ENCODE measurements around the gene ZNF415. TPM values are rescaled to one million over a fixed set of nuclear protein-coding genes. Genes with fewer than 3 reads are reported as not detected.

The ZNF415 gene
- total RNA-seq, 1 experiment from 2014 or later, result 8.4 TPM

Other genes with a start within 250 kb of the ZNF415 start
- 4.8 and 11.9 TPM in 2 replicates for gene ZNF320, start 235.3 kb downstream of the ZNF415 start, total RNA-seq (2014; rRNA removed; shearing (Covaris generic))
- gene ZNF888, start 209.5 kb downstream of the ZNF415 start, total RNA-seq (2014; rRNA removed; shearing (Covaris generic)), result 7.8 and 8.1 TPM in 2 replicates
- gene ZNF816, start 170.0 kb downstream of the ZNF415 start, total RNA-seq (2014; rRNA removed; shearing (Covaris generic)), result 14.9 and 42.1 TPM in 2 replicates
- not detected in 2 replicates for gene ERVV-1, start 119.0 kb downstream of the ZNF415 start, total RNA-seq (2014; rRNA removed; shearing (Covaris generic))
- not detected in 2 replicates for gene ERVV-2, start 88.2 kb downstream of the ZNF415 start, total RNA-seq (2014; rRNA removed; shearing (Covaris generic))
- 21.4 and 22.4 TPM in 2 replicates for gene ZNF160, start 29.5 kb downstream of the ZNF415 start, total RNA-seq (2014; rRNA removed; shearing (Covaris generic))
- 11.2 and 16.2 TPM in 2 replicates for gene ZNF347, start 26.1 kb upstream of the ZNF415 start, total RNA-seq (2014; rRNA removed; shearing (Covaris generic))
- 1.1 and 8.2 TPM in 2 replicates for gene ZNF665, start 60.4 kb upstream of the ZNF415 start, total RNA-seq (2014; rRNA removed; shearing (Covaris generic))
- 6.4 and 7.7 TPM in 2 replicates for gene ZNF677, start 122.0 kb upstream of the ZNF415 start, total RNA-seq (2014; rRNA removed; shearing (Covaris generic))
- gene VN1R2, start 125.4 kb upstream of the ZNF415 start, total RNA-seq (2014; rRNA removed; shearing (Covaris generic)), result not detected in 2 replicates
- gene VN1R4, start 134.8 kb upstream of the ZNF415 start, total RNA-seq (2014; rRNA removed; shearing (Covaris generic)), result not detected in 2 replicates
- gene ZNF845, start 200.8 kb upstream of the ZNF415 start, total RNA-seq (2014; rRNA removed; shearing (Covaris generic)), result 8.3 and 13.6 TPM in 2 replicates
- gene ZNF525, start 232.8 kb upstream of the ZNF415 start, total RNA-seq (2014; rRNA removed; shearing (Covaris generic)), result 8.7 and 9.3 TPM in 2 replicates